ENCODE measurements around the gene ZCCHC12. TPM values are rescaled to one million over a fixed set of nuclear protein-coding genes. Genes with fewer than 3 reads are reported as not detected.

Gene ZCCHC12
- total RNA-seq, 1 experiment from 2014 or later = 2.6 TPM

GRCh38 chrX:118872102-118872566 lies 48.5 kb downstream of the ZCCHC12 start:
- Histone ChIP-seq H3K9ac (ENCODE audit: extremely low read depth, insufficient read length, low read length) (no peak overlapping the region), H3T11ph (ENCODE audit: low read length) (no peak overlapping the region), H3K56ac (ENCODE audit: insufficient read length, low read depth, low read length) (no peak overlapping the region), H4K8ac (replicated peaks; ENCODE audit: insufficient read length, low read depth, low read length) (no peak overlapping the region), H4K20me1 (ENCODE audit: control insufficient read depth, insufficient read depth, insufficient read length) (no peaks in the 10 kb centered on the region), H2BK12ac (ENCODE audit: insufficient read length, low read depth, low read length) (no peak overlapping the region), H3K18ac (ENCODE audit: insufficient read length, low read depth, low read length) (no peak overlapping the region), H2BK120ac (ENCODE audit: low read depth, low read length, poor library complexity, severe bottlenecking) (no peak overlapping the region), H3K4me1 (ENCODE audit: insufficient read depth, low read length) (no peaks in the 10 kb centered on the region), H3K23me2 (ENCODE audit: insufficient read length, low read depth, low read length, poor library complexity, severe bottlenecking) (no peaks in the 10 kb centered on the region), H3K23ac (ENCODE audit: insufficient read length, low read depth, low read length) (no peak overlapping the region), H2BK5ac (ENCODE audit: insufficient read length, low read length) (no peak overlapping the region), H3K27me3 (ENCODE audit: insufficient read depth, low read length) (no peaks in the 10 kb centered on the region), H3K27ac (ENCODE audit: insufficient read length, low read depth, low read length) (no peak overlapping the region), H4K91ac (ENCODE audit: insufficient read length, low read depth, low read length) (no peak overlapping the region), H2AFZ (ENCODE audit: low read length) (no peak overlapping the region), H3K14ac (ENCODE audit: insufficient read depth, low read length) (no peak overlapping the region), H3K79me2 (ENCODE audit: insufficient read depth, low read length) (no peaks in the 10 kb centered on the region), H2BK15ac (ENCODE audit: low read depth, low read length) (no peak overlapping the region), H2AK5ac (ENCODE audit: insufficient read length, low read length) (no peak overlapping the region), H2BK20ac (ENCODE audit: low read depth, low read length, poor library complexity, severe bottlenecking) (no peak overlapping the region), H3K4ac (ENCODE audit: low read depth, low read length) (no peak overlapping the region), H4K5ac (ENCODE audit: insufficient read length, low read depth, low read length) (no peak overlapping the region), H3K79me1 (ENCODE audit: insufficient read depth, low read depth, low read length, poor library complexity, severe bottlenecking) (no peaks in the 10 kb centered on the region), H3K9me3 (ENCODE audit: control insufficient read depth, low read depth, low read length) (peaks cover 37% of the 10 kb centered on the region), H3K4me2 (ENCODE audit: insufficient read depth, insufficient read length, low read length) (no peak overlapping the region)
- Mint-ChIP-seq H3K4me1 (no peaks in the 10 kb centered on the region), H3K36me3 (ENCODE audit: insufficient read depth in 1 of 3, low read depth in 3 of 3) (no peaks in the 10 kb centered on the region; a peak in 2 of 7 replicates), H3K27ac (no peak overlapping the region), H3K4me3 (no peak overlapping the region), H3K27me3 (ENCODE audit: low read depth) (no peaks in the 10 kb centered on the region), H3K9me3 (peaks cover 33 to 53% of the 10 kb centered on the region in 2 experiments)
- no peak for DNase-seq
- TF ChIP-seq CTCF (conservative IDR thresholded peaks at IDR 0.05) = no peak
- no CpG with 5 or more reads among the region's 4 CpGs for WGBS (ENCODE audit: extremely low coverage, insufficient read length, low lambda C conversion rate)

Other genes starting within 250 kb of the ZCCHC12 start
- gene IL13RA1, start 96.2 kb upstream of the ZCCHC12 start, total RNA-seq (2021) = 13.4 and 14.4 TPM in 2 replicates
- 0.33 and 0.39 TPM in 2 replicates for gene LONRF3, start 150.8 kb downstream of the ZCCHC12 start, total RNA-seq (2021)
- not detected in 2 replicates for gene CT47C1, start 249.2 kb downstream of the ZCCHC12 start, total RNA-seq (2021)